Heart right ventricle (tissue), 16 donors: ENCODE results near the gene E2F4. TPM values are rescaled to one million over a fixed set of nuclear protein-coding genes. Genes with fewer than 3 reads are reported as not detected.
A peak's percentile ranks its signal among the peaks of the same experiment; 100 is the strongest.

ENCODE experiments used
- ATAC-seq, 8 donors: fragments of 200-7000 bp; cut with Tn5 transposase; one replicate each; pipeline ENCODE4 v1.9.1; 2020; ENCODE audit warnings: mild to moderate bottlenecking in 8 of 8, moderate library complexity in 8 of 8, moderate number of reproducible peaks in 1 of 8
- DNase-seq, 2 donors: peaks; one replicate each; pipeline ENCODE4 v3.0.0-alpha.2; 2020
- H3K27ac ChIP-seq, 10 donors: fragments of 200-600 bp; sonication (generic) in 2 of 10; one replicate each; pipeline versions ENCODE4 v1.5.0 to v1.8.0; 2020 to 2022; ENCODE audit warnings: mild to moderate bottlenecking in 3 of 10
- H3K27me3 ChIP-seq, 7 donors: fragments of 200-600 bp; one replicate each; pipeline ENCODE4 v1.8.0; 2021 to 2022; ENCODE audit warnings: mild to moderate bottlenecking in 2 of 7
- H3K36me3 ChIP-seq, 9 donors: fragments of 200-600 bp; sonication (generic) in 1 of 9; one replicate each; pipeline versions ENCODE4 v1.5.0 to v1.8.0; 2020 to 2022; ENCODE audit warnings: mild to moderate bottlenecking in 2 of 9
- H3K4me1 ChIP-seq, 9 donors: fragments of 200-600 bp; sonication (generic) in 1 of 9; one replicate each; pipeline versions ENCODE4 v1.5.0 to v1.8.0; 2020 to 2022; ENCODE audit warnings: mild to moderate bottlenecking in 4 of 9
- H3K4me3 ChIP-seq, 10 donors: fragments of 200-600 bp; sonication (generic) in 2 of 10; one replicate each; pipeline versions ENCODE4 v1.5.0 to v1.8.0; 2020 to 2022; ENCODE audit warnings: mild to moderate bottlenecking in 7 of 10, moderate library complexity in 2 of 10
- H3K9me3 ChIP-seq, 11 donors: fragments of 200-600 bp in 10 of 11; sonication (generic) in 2 of 11; one replicate each; pipeline versions ENCODE4 v1.5.0 to v1.8.0; 2013 to 2022; ENCODE audit warnings: mild to moderate bottlenecking in 2 of 11, control low read depth in 1 of 11, moderate library complexity in 1 of 11
- CTCF ChIP-seq, 9 donors: fragments of 200-600 bp; sonication (generic) in 2 of 9; IDR thresholded peaks; one replicate each; pipeline versions ENCODE4 v1.5.0 to v1.8.0; 2021 to 2022; ENCODE audit warnings: antibody characterized with exemption in 9 of 9, mild to moderate bottlenecking in 5 of 9, moderate library complexity in 1 of 9
- whole genome bisulfite sequencing, 2 donors: extraction: QIAGEN DNeasy Blood & Tissue Kit; methylation state at CpG; one replicate each; pipeline ENCODE4 v1.1.7; 2013; ENCODE audit warnings: inconsistent platforms in 1 of 2; 5-methylcytosine and 5-hydroxymethylcytosine counted together
- intact Hi-C, 10 donors: fragments of 100-400 bp; cut with DNase I; formaldehyde crosslinking; loops; one replicate each; pipeline versions ENCODE4 v1.11.1 to v1.14.2; 2022
- polyA plus RNA-seq, 2 donors: library from polyadenylated mRNA; stranded (reverse); fragments of 200-250 nt; gene quantifications; one replicate each; pipeline ENCODE4 v1.2.3, GENCODE V29; 2013
- total RNA-seq, 10 donors: library from RNA; stranded (reverse); fragmentation: NEBNext Ultra II Directional in 3 of 10; extraction: Animal tissue kit (Norgen Biotek cat#: 25700) in 3 of 10; gene quantifications; one replicate each; pipeline versions ENCODE4 v1.2.1 to v1.2.4, GENCODE V29; 2021 to 2023
- donor health status: Arrhythmogenic right ventricular cardiomyopathy.
- donor health status: ischemic (EF 13 %, LVEDD 7.1; RV severe dilation, severe dysfunction).
- donor health status: healthy with polysubstance abuse.
- donor health status: DM: no; HTN: yes; CAD: no.
- donor health status: DM: no; HTN: no; CAD: no.
- donor health status: ischemic (EF 25% LVEDD 6.9; RV normal size, moderate dysfunction).
- donor health status: ischemic (EF 25% LVEDD 5.7; RV mildly dilated, moderate dysfunction).
- donor health status: healthy.
- donor health status: DM: yes; HTN: yes; CAD: no.
- donor health status: Ischemic cardiomyopathy.
- donor health status: ischemic (EF 35%, LVEDD 5.7; RV mildly dilated, moderate dysfunction).
- donor health status: nonischemic (EF 11% LVEDD 7.7; RV severe dilation, severe dysfunction).
- donor health status: DM: yes; HTN: yes; CAD: no.
- donor health status: PGD.
- donor health status: ischemic (EF 29% LVEDD 5.4; RV normal size, mild dysfunction).
- donor health status: nonischemic (EF 23%, LVEDD 6.1; RV moderate dilation, normal function).

Gene E2F4
- total and polyA plus RNA-seq, 12 donors = 21.9 to 45.6 (median 29.8) TPM

DNA sequence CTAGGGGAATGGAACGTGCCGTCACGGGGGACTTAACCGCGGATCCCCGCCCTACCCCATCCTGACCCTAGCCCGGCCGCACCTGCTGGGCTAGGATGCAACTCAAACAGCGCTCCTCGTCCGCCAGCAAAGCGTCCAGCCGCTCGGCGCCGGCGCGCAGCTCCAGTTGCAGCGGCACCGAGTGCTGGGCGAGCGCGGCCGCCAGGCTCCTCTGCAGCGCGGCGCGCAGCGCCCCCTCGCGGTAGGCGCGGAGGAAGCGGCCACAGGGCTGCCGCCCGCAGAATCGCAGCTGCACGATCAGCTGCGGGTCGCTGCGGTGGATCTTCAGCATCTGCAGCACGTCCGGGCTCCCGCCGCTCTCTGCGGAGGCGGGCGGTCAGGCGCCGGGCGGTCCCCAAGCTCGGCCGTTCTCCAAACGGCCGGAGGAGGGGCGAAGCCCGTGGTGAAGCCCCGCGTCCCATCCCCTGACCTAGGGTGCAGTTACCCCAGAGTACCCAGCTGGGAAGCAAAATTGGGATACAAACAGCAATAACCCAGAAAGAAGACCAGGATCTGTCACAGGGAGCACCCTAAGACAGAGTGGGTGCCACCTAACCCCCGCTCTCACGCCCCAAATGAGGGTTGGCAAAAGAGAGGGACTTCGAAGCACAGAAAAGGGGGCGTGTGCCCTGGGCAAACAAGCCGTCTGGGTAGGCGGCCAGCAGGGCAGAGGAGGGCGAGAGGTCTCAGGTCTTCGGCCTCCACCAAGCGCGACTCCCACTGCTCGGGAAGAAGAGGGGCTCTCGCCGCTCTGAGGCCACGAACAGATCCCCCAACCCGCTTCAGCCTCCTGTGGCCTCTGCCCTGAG lies 36.4 kb upstream of the E2F4 start:
- intact Hi-C loops = loop anchor here in 9 of 10 donors (1.0 to 10.0 kb wide), 8 partner anchors 30 to 179 kb away; no protein-coding TSS in a partner anchor
- TF ChIP-seq CTCF (IDR thresholded peaks at IDR 0.05) = peak; percentile 92 to 99 (median 97)

GRCh38 chr16:67156143-67156844 lies 35.7 kb upstream of the E2F4 start:
- Histone ChIP-seq H3K27ac (no peak overlapping the region), H3K27me3 (peaks cover 0 to 10% (median 0%) of the 10 kb centered on the region in 7 donors), H3K36me3 (peaks cover 0 to 7% (median 0%) of the 10 kb centered on the region in 9 donors), H3K4me3 (no peak overlapping the region), H3K9me3 (no peaks in the 10 kb centered on the region), H3K4me1 (peaks cover 11 to 42% (median 33%) of the 10 kb centered on the region in 9 donors)
- intact Hi-C loops = loop anchor here in 4 of 10 donors (5.0 to 10.0 kb wide), 3 partner anchors 141 to 179 kb away; no protein-coding TSS in a partner anchor
- ATAC-seq = no peak
- WGBS, 2 donors = 65 to 67% methylated on average over 15 of the region's 15 CpGs
- TF ChIP-seq CTCF (IDR thresholded peaks at IDR 0.05) = no peak
- DNase-seq = no peak

More for the DNA sequence above, 36.4 kb upstream of the E2F4 start:
- H3K27ac ChIP-seq = no peak overlapping the region
- peaks cover 0 to 7% (median 0%) of the 10 kb centered on the region in 9 donors for H3K36me3 ChIP-seq
- H3K9me3 ChIP-seq = no peaks in the 10 kb centered on the region
- peak; percentile 46 to 67 (median 54) for ATAC-seq
- H3K27me3 ChIP-seq = peaks cover 0 to 15% (median 0%) of the 10 kb centered on the region in 7 donors
- DNase-seq = peak; percentile 66 to 81
- H3K4me1 ChIP-seq = peaks cover 8 to 44% (median 35%) of the 10 kb centered on the region in 9 donors
- peak overlapping the region in 7 of 10 donors; percentile 14 to 35 (median 31) for H3K4me3 ChIP-seq
- 11 to 13% methylated on average over 67 to 74 of the region's 74 CpGs for WGBS, 2 donors

DNA sequence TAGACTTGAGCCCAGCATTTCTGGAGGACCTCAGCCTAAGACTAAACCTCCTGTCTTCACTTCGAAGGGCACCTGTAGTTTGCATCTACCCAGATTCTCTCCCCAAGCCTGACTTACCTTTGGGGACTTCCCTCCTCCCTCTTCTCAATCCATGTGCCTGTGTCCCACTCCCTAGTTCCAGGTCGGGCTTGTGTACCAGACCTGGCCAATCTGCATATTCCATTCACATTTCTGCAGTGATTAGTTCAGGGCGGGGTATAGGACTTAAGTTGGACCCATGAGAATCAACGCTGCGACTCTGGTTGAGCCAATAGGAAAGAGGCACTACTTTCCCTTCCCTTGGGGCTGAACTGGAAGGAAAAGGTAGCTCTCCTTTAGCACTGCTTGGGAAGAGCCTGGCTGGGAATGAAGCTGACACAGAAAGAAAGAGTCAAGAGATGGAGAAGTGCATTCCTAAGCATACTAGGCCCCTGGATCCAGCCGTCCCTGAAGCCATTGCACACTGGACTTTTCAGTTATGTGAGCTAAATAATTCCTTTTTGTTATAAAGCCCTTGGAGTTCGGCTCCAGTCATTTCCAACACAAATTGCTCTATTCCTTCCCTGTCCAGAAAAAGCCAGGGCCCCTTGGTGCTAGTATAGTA lies 34.7 kb upstream of the E2F4 start:
- peak overlapping the region in 1 of 10 donors; percentile 95 for H3K27ac ChIP-seq
- no peaks in the 10 kb centered on the region for H3K9me3 ChIP-seq
- H3K27me3 ChIP-seq = peaks cover 0 to 12% (median 0%) of the 10 kb centered on the region in 7 donors
- TF ChIP-seq CTCF (IDR thresholded peaks at IDR 0.05) = no peak
- peaks cover 15 to 46% (median 38%) of the 10 kb centered on the region in 9 donors for H3K4me1 ChIP-seq
- peaks cover 0 to 7% (median 0%) of the 10 kb centered on the region in 9 donors for H3K36me3 ChIP-seq
- ATAC-seq = no peak
- 65 to 68% methylated on average over 7 of the region's 7 CpGs for WGBS, 2 donors
- intact Hi-C loops = loop anchor here in 4 of 10 donors (5.0 to 10.0 kb wide), 3 partner anchors 142 to 180 kb away; no protein-coding TSS in a partner anchor
- H3K4me3 ChIP-seq = no peak overlapping the region
- no peak for DNase-seq
